Kidney epithelial cell (primary cell): Measurements from ENCODE around the gene RHBDD1. TPM values are rescaled to one million over a fixed set of nuclear protein-coding genes. Genes with fewer than 3 reads are reported as not detected.

Experiments used
- DNase-seq: peaks from one replicate; pipeline ENCODE4 v3.0.0-alpha.2; 2010; ENCODE audit warnings: low read depth
- H3K27me3 ChIP-seq: 2 replicates; pipeline ENCODE4 v1.6.0; 2011; ENCODE audit warnings: low read length; ENCODE audit not compliant: control insufficient read depth, insufficient read depth
- H3K36me3 ChIP-seq: 2 replicates; pipeline ENCODE4 v1.5.1; 2011; ENCODE audit warnings: low read length; ENCODE audit not compliant: control insufficient read depth, insufficient read depth
- H3K4me3 ChIP-seq: 2 replicates; pipeline ENCODE4 v1.5.1; 2011; ENCODE audit warnings: low read depth, mild to moderate bottlenecking, control low read depth, low read length
- CTCF ChIP-seq: IDR thresholded peaks from 2 replicates; pipeline ENCODE4 v1.5.1; 2011; ENCODE audit warnings: mild to moderate bottlenecking, moderate library complexity, low read length, control low read depth, inconsistent platforms; ENCODE audit not compliant: insufficient read depth, poor library complexity, severe bottlenecking
- total RNA-seq: library from RNA; depleted of rRNA; stranded (reverse); fragments of >200 nt; gene quantifications from 2 replicates; pipeline ENCODE4 v1.2.3, GENCODE V29; 2015

The RHBDD1 gene
- total RNA-seq, 1 donor from 2014 or later: 23.7 TPM

GRCh38 chr2:226791056-226791486 lies 44.8 kb upstream of the RHBDD1 start:
- Histone ChIP-seq H3K36me3 (no peaks in the 10 kb centered on the region), H3K4me3 (peak overlapping the region; percentile 50), H3K27me3 (no peaks in the 10 kb centered on the region)
- TF ChIP-seq CTCF: no peak
- DNase-seq: no peak

GRCh38 chr2:226791487-226792081 lies 44.3 kb upstream of the RHBDD1 start:
- DNase-seq: no peak
- Histone ChIP-seq H3K4me3 (peak overlapping the region; percentile 50), H3K27me3 (no peaks in the 10 kb centered on the region), H3K36me3 (no peaks in the 10 kb centered on the region)
- TF ChIP-seq CTCF: no peak

GRCh38 chr2:226792155-226792881 lies 43.5 kb upstream of the RHBDD1 start:
- no peak for DNase-seq
- TF ChIP-seq CTCF: no peak
- peaks cover 2% of the 10 kb centered on the region for H3K36me3 ChIP-seq

GRCh38 chr2:226793646-226794045 lies 42.2 kb upstream of the RHBDD1 start:
- no peak for TF ChIP-seq CTCF
- H3K36me3 ChIP-seq: peaks cover 2% of the 10 kb centered on the region
- no peak for DNase-seq

More at GRCh38 chr2:226792155-226792881, 43.5 kb upstream of the RHBDD1 start:
- H3K27me3 ChIP-seq: no peaks in the 10 kb centered on the region
- peak overlapping the region; percentile 50 for H3K4me3 ChIP-seq

GRCh38 chr2:226794196-226794661 lies 41.6 kb upstream of the RHBDD1 start:
- peak overlapping the region; percentile 36 for H3K4me3 ChIP-seq
- DNase-seq: no peak
- H3K27me3 ChIP-seq: no peaks in the 10 kb centered on the region
- peaks cover 2% of the 10 kb centered on the region for H3K36me3 ChIP-seq
- TF ChIP-seq CTCF: no peak

More at GRCh38 chr2:226793646-226794045, 42.2 kb upstream of the RHBDD1 start:
- peak overlapping the region; percentile 36 for H3K4me3 ChIP-seq
- H3K27me3 ChIP-seq: no peaks in the 10 kb centered on the region
